ENCODE results near the gene SCYGR1. TPM values are rescaled to one million over a fixed set of nuclear protein-coding genes. Genes with fewer than 3 reads are reported as not detected.
"Not testable (repeated sequence)": the region's sequence is repeated elsewhere in the genome, so short reads cannot be mapped to it uniquely, and the experiment has no call there.

Gene SCYGR1
- total RNA-seq, 2 experiments from 2014 or later = not detected

- Mint-ChIP-seq H3K4me3 (no peak overlapping the region), H3K9me3 (no peaks in the 10 kb centered on the region)
- POLR2A ChIA-PET = no interaction called here
Observed at GRCh38 chr2:227394401-227394800, 6.7 kb upstream of the SCYGR1 start.

DNA sequence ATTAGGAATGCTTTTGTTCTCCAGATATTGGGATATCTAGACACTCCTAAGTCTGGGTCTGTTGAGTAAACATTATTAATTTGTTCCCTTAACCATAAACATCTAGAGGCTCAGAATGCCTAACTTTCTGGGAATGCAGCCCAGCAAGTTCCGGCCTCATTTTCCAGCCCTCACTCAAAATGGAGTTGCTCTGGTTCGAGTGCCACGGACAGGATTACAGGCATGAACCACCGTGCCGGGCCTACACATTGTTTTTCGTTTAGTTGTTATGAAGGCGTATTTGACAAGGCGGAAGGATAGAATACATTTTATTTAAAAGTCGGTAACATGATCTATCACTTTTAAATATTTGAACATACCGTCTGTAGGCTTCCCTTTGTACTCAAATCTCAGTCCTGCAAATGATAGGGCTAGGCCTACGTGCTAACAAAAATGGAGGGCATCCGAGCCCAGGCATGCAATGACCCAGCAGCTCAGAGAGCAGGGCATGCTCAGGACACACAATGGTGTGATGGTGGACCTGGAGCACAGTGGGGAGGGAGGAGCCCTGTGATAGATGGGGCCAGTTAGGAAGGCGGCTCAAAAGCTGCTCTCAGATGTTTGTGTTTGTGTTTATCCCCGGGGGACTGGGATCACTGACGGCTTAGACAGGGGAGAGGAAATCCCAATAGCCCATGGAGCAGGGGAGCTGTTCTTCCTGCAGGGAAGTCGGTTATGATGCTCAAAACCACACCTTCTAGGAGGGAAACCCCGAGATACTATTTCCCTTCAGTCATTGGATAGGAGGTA is 2.9 kb upstream of the SCYGR1 start:
- Mint-ChIP-seq H3K4me1 (no peaks in the 10 kb centered on the region), H3K36me3 (ENCODE audit: low read depth) (no peaks in the 10 kb centered on the region), H3K27ac (no peak overlapping the region), H3K4me3 (no peak overlapping the region), H3K27me3 (no peaks in the 10 kb centered on the region), H3K9me3 (no peaks in the 10 kb centered on the region)
- ChIA-PET POLR2A (no interaction called here), CTCF (no interaction called here)
- no peak for DNase-seq

More at GRCh38 chr2:227394401-227394800, 6.7 kb upstream of the SCYGR1 start:
- CTCF ChIA-PET = no interaction called here
- H3K4me1 Mint-ChIP-seq = peaks cover 6% of the 10 kb centered on the region
- H3K36me3 Mint-ChIP-seq (ENCODE audit: low read depth) = no peaks in the 10 kb centered on the region
- H3K27me3 Mint-ChIP-seq = no peaks in the 10 kb centered on the region
- no peak overlapping the region for H3K27ac Mint-ChIP-seq
- no peak for DNase-seq

- H3K27ac Mint-ChIP-seq = no peak overlapping the region
- H3K4me1 Mint-ChIP-seq = no peaks in the 10 kb centered on the region
- H3K36me3 Mint-ChIP-seq (ENCODE audit: low read depth) = no peaks in the 10 kb centered on the region
- H3K27me3 Mint-ChIP-seq = no peaks in the 10 kb centered on the region
- ChIA-PET POLR2A (no interaction called here), CTCF (no interaction called here)
- no peak for DNase-seq
- H3K9me3 Mint-ChIP-seq = no peaks in the 10 kb centered on the region
- H3K4me3 Mint-ChIP-seq = no peak overlapping the region
Observed at GRCh38 chr2:227389661-227390060, 1.9 kb upstream of the SCYGR1 start.

DNA sequence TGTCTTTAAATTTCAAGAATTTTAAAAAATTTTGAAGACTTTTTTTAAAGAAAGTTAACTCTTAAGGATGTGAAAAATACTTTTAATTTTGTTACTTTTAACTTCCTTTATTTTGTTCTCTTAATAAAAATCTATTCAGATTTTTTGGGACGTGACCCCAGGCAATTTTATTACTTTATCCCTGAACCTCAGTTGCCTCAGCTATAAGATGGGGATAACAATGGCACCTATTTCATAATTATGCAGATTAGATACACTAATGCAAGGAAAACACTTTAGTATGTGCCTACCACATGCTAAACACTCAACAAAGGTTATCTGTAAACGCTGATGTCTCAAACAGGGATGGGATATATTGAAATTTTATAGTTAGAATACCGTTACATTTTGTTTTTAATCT is 1.5 kb upstream of the SCYGR1 start:
- Mint-ChIP-seq H3K4me1 (no peaks in the 10 kb centered on the region), H3K27me3 (no peaks in the 10 kb centered on the region), H3K27ac (no peak overlapping the region), H3K36me3 (ENCODE audit: low read depth) (no peaks in the 10 kb centered on the region), H3K4me3 (no peak overlapping the region), H3K9me3 (no peaks in the 10 kb centered on the region)
- ChIA-PET CTCF (no interaction called here), POLR2A (no interaction called here)
- no peak for DNase-seq

DNA sequence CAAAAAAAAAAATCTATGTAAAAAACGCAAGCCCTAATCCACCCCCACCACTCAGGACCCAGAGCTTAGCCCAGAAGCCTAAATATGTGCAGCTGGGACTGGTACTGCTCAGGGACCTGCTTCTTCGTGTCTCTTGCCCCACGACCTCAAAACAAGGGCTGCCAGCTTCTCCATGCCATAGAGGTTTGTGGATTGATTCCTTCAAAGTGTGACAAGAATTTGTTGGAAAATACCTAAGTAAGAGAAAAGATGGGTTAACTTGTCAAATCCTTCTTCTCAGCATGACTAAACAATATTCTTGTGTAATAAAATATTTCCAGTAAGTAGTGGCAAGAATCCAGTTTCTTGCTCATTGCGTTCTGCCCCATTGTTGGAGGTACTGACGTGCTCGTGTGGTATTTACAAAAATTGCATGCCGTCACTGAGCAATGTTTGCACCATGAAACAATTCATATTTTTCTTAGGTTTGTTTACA is 825 bp upstream of the SCYGR1 start:
- H3K27me3 Mint-ChIP-seq = peaks cover 2% of the 10 kb centered on the region
- no peaks in the 10 kb centered on the region for H3K4me1 Mint-ChIP-seq
- no peak overlapping the region for H3K4me3 Mint-ChIP-seq
- H3K9me3 Mint-ChIP-seq = no peaks in the 10 kb centered on the region
- CTCF ChIA-PET = no interaction called here
- H3K27ac Mint-ChIP-seq = no peak overlapping the region
- DNase-seq = no peak
- POLR2A ChIA-PET = no interaction called here
- H3K36me3 Mint-ChIP-seq (ENCODE audit: low read depth) = no peaks in the 10 kb centered on the region

GRCh38 chr2:227386630-227387029 is 1.1 kb downstream of the SCYGR1 start:
- no peaks in the 10 kb centered on the region for H3K36me3 Mint-ChIP-seq (ENCODE audit: low read depth)
- H3K9me3 Mint-ChIP-seq = no peaks in the 10 kb centered on the region
- POLR2A ChIA-PET = no interaction called here
- CTCF ChIA-PET = interaction anchor here (0.7 to 1.3 kb wide), 5 partner anchors 9 to 379 kb away, joined by 3 read pairs; no protein-coding TSS in a partner anchor
- no peaks in the 10 kb centered on the region for H3K4me1 Mint-ChIP-seq
- H3K4me3 Mint-ChIP-seq = no peak overlapping the region
- no peak for DNase-seq
- H3K27me3 Mint-ChIP-seq = peaks cover 5% of the 10 kb centered on the region
- H3K27ac Mint-ChIP-seq = no peak overlapping the region

- CTCF ChIA-PET = no interaction called here
- Mint-ChIP-seq H3K36me3 (ENCODE audit: low read depth) (no peaks in the 10 kb centered on the region), H3K4me3 (no peak overlapping the region), H3K27ac (no peak overlapping the region), H3K27me3 (peaks cover 6% of the 10 kb centered on the region), H3K9me3 (no peaks in the 10 kb centered on the region), H3K4me1 (no peaks in the 10 kb centered on the region)
- DNase-seq = no peak
- POLR2A ChIA-PET = no interaction called here
Observed at GRCh38 chr2:227383686-227384085, 4.1 kb downstream of the SCYGR1 start.

GRCh38 chr2:227382241-227382835 is 5.4 kb downstream of the SCYGR1 start:
- H3K27me3 Mint-ChIP-seq; H3K4me1 Mint-ChIP-seq; CTCF ChIA-PET; H3K36me3 Mint-ChIP-seq (ENCODE audit: low read depth); H3K9me3 Mint-ChIP-seq; H3K4me3 Mint-ChIP-seq; DNase-seq; H3K27ac Mint-ChIP-seq; POLR2A ChIA-PET: not testable (repeated sequence)

DNA sequence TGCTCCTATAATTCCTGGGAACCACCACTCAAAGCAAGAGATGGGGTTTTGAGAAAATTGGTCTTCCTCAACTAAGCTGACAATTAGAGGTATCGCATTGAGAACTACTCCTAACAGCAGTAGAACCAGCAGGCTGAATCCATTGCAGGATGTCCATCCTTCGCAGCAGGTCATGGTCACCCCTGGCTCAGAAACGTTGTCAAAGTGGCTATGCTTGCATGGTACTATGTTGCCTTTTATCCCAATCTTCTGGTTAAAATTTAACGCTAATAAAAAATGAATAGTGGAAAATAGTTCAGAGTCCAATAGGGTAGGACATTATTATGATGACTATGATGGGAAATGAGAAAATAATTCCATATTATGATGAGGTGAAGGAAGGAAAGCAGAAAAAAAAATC is 8.7 kb downstream of the SCYGR1 start, which contains the start of gene TM4SF20:
TSS of gene TM4SF20 (minus strand) at position 212 of the 400 bp plus-strand sequence. CDS start at position 174, 38 bp downstream.
- no peak within 1 kb of the TSS for H3K4me3 Mint-ChIP-seq
- H3K27ac Mint-ChIP-seq = no peak within 1 kb of the TSS
- POLR2A ChIA-PET = no interaction called here
- CTCF ChIA-PET = interaction anchor here (0.6 to 1.7 kb wide), 3 partner anchors 18 to 31 kb away, joined by 3 to 4 read pairs (median 4); no protein-coding TSS in a partner anchor
- no peaks in the 10 kb centered on the region for H3K36me3 Mint-ChIP-seq (ENCODE audit: low read depth)
- no peaks in the 10 kb centered on the region for H3K9me3 Mint-ChIP-seq
- peaks cover 5% of the 10 kb centered on the region for H3K4me1 Mint-ChIP-seq
- DNase-seq = no peak
- H3K27me3 Mint-ChIP-seq = peaks cover 6% of the 10 kb centered on the region

- no peak for DNase-seq
- H3K4me3 Mint-ChIP-seq = no peak overlapping the region
- POLR2A ChIA-PET = no interaction called here
- H3K27ac Mint-ChIP-seq = no peak overlapping the region
- no peaks in the 10 kb centered on the region for H3K9me3 Mint-ChIP-seq
- CTCF ChIA-PET = interaction anchor here (0.8 to 1.7 kb wide), 3 partner anchors 17 to 31 kb away, joined by 3 to 4 read pairs (median 3); no protein-coding TSS in a partner anchor
- peaks cover 5% of the 10 kb centered on the region for H3K4me1 Mint-ChIP-seq
- H3K27me3 Mint-ChIP-seq = peaks cover 3% of the 10 kb centered on the region
- H3K36me3 Mint-ChIP-seq (ENCODE audit: low read depth) = no peaks in the 10 kb centered on the region
Observed at GRCh38 chr2:227378371-227378782, 9.4 kb downstream of the SCYGR1 start.

GRCh38 chr2:227377467-227378351 is 10.0 kb downstream of the SCYGR1 start:
- Mint-ChIP-seq H3K9me3 (no peaks in the 10 kb centered on the region), H3K4me3 (no peak overlapping the region), H3K27ac (no peak overlapping the region), H3K4me1 (peaks cover 5% of the 10 kb centered on the region), H3K27me3 (peaks cover 3% of the 10 kb centered on the region), H3K36me3 (ENCODE audit: low read depth) (no peaks in the 10 kb centered on the region)
- DNase-seq = no peak
- CTCF ChIA-PET = interaction anchor here (1.0 to 1.7 kb wide), 4 partner anchors 9 to 32 kb away, joined by 3 to 4 read pairs (median 3); no protein-coding TSS in a partner anchor
- POLR2A ChIA-PET = no interaction called here

DNA sequence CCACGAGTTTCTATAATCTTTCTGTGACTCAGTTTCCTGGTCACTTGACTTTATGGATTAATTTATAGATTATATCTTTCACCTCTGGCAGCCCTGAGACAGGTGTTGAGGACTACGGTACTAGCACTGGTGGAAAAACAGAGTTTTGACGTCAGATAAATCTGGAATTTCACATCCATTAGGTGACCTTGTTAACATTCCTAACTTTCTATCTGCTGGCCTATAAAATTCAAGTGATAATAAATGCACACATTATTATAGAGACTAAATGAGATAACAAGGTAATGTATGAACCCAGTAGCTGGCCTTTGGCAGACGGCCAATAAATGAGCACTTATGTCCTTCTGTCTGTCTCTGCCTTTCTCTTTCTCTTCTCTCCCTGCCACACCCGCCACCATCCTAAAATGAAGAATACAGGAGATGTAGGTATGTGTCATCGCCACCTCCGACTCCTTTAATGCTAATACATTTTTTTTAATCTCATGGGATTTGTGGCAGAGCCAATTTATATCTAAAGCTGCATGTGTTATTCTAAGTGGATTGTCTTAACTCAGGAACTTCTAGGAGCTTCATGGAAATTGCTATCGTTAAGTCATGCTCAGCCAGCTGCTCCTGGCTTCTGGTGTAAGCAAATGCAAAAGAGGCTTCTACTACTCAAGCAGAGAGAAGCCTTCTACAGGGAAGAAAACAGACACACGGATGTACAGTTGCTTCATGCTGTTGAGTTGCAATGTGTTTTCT is 10.9 kb downstream of the SCYGR1 start:
- Mint-ChIP-seq H3K4me1 (peaks cover 5% of the 10 kb centered on the region), H3K27me3 (peaks cover 2% of the 10 kb centered on the region), H3K9me3 (no peaks in the 10 kb centered on the region), H3K36me3 (ENCODE audit: low read depth) (no peaks in the 10 kb centered on the region), H3K27ac (no peak overlapping the region), H3K4me3 (no peak overlapping the region)
- ChIA-PET CTCF (interaction anchor here (1.0 kb wide), 2 partner anchors 9 to 10 kb away, joined by 3 read pairs; no protein-coding TSS in a partner anchor), POLR2A (no interaction called here)
- no peak for DNase-seq
